Testis (tissue), 3 donors: Measurements from ENCODE around the gene FNDC8. TPM values are rescaled to one million over a fixed set of nuclear protein-coding genes. Genes with fewer than 3 reads are reported as not detected.
"Not testable (repeated sequence)": the region's sequence is repeated elsewhere in the genome, so short reads cannot be mapped to it uniquely, and the experiment has no call there.

ENCODE experiments used
- DNase-seq: peaks from one replicate; pipeline ENCODE4 v3.0.0-alpha.2; 2019
- H3K27ac ChIP-seq, 2 donors: fragments of 200-600 bp; sonication (generic); one replicate each; pipeline ENCODE4 v1.5.1; 2019
- H3K27me3 ChIP-seq: fragments of 200-600 bp; sonication (generic); one replicate; pipeline ENCODE4 v1.5.1; 2019
- H3K36me3 ChIP-seq: fragments of 200-600 bp; sonication (generic); one replicate; pipeline ENCODE4 v1.5.1; 2017; ENCODE audit warnings: low read depth; ENCODE audit errors: missing control alignments
- H3K4me1 ChIP-seq: fragments of 200-600 bp; sonication (generic); one replicate; pipeline ENCODE4 v1.5.1; 2019
- H3K4me3 ChIP-seq, 2 donors: fragments of 200-600 bp; sonication (generic); one replicate each; pipeline ENCODE4 v1.5.1; 2017 to 2019
- H3K9me3 ChIP-seq: fragments of 200-600 bp; sonication (generic); one replicate; pipeline ENCODE4 v1.5.1; 2017
- POLR2A ChIP-seq: fragments of 450-650 bp; IDR thresholded peaks from one replicate; pipeline ENCODE4 v1.6.1; 2017; ENCODE audit warnings: antibody characterized with exemption, mild to moderate bottlenecking, moderate library complexity
- WGBS, 2 donors: methylation state at CpG; one replicate each; pipeline ENCODE4 v1.1.5; 2018; 5-methylcytosine and 5-hydroxymethylcytosine counted together
- intact Hi-C: fragments of 100-400 bp; cut with DNase I; formaldehyde crosslinking; loops from one replicate; pipeline ENCODE4 v1.15.1; 2023; ENCODE audit warnings: low total_unique reads
- polyA plus RNA-seq: library from polyadenylated mRNA; stranded (reverse); fragments of 350-450 nt; fragmentation: Illumina TruSeq; extraction: RNeasy Lipid Tissue Mini Kit (QIAGEN cat#74804); gene quantifications from one replicate; pipeline ENCODE4 v1.2.3, GENCODE V29; 2014; ENCODE audit warnings: low read depth, low replicate concordance; ENCODE audit not compliant: insufficient read depth
- total RNA-seq, 2 donors: library from RNA; depleted of rRNA; stranded (reverse); fragments of >200 nt; gene quantifications; one replicate each; pipeline ENCODE4 v1.2.3, GENCODE V29; 2016
- TF ChIP-seq, protein P1 (sequence below), 3 experiments: fragments of 450-650 bp in 2 of 3; fragments of 200-600 bp in 1 of 3; sonication (generic) in 1 of 3; IDR thresholded peaks; one replicate each; pipeline ENCODE4 v1.5.1; 2016 to 2019; ENCODE audit warnings: antibody characterized with exemption in 3 of 3, mild to moderate bottlenecking in 2 of 3, moderate library complexity in 1 of 3

Gene FNDC8
- total and polyA plus RNA-seq, 3 donors from 2014 or later, result 39.0 to 138 (median 120) TPM

DNA sequence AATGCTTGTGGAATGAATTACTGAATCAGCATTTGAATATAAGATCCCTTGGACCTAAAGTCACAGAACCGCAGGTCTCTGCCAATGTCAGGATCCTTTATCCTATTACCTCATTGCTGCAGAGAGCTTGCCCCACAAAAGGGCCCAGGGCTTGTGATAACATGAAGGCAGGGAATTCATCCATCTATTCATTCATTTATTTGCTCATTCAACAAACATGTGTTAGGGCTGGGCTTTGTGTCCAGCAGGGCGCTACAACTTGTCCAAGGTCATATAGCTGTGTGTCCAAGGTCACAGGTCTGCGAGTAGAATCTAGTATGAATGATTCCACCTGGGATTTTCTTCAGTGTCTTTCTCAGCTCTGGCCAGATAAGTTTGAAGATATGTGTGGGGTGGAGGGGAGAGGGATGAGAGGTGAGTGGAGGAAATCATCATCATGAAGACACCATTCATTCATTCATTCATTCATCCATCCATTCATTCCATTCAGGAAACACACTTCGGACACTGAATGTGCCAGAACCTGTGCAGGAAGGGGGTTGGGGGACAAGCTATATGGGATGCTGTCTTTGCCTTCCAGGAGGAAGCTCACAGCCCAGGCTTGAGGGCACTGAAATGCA, 24.9 kb downstream of the FNDC8 start:
- no peak for DNase-seq
- WGBS, 2 donors, result 53 to 77% methylated on average over 4 of the region's 4 CpGs
- Histone ChIP-seq H3K27ac (no peak overlapping the region), H3K36me3 (no peaks in the 10 kb centered on the region), H3K9me3 (no peaks in the 10 kb centered on the region), H3K27me3 (no peaks in the 10 kb centered on the region), H3K4me3 (no peak overlapping the region), H3K4me1 (no peaks in the 10 kb centered on the region)
- TF ChIP-seq, protein P1, sequence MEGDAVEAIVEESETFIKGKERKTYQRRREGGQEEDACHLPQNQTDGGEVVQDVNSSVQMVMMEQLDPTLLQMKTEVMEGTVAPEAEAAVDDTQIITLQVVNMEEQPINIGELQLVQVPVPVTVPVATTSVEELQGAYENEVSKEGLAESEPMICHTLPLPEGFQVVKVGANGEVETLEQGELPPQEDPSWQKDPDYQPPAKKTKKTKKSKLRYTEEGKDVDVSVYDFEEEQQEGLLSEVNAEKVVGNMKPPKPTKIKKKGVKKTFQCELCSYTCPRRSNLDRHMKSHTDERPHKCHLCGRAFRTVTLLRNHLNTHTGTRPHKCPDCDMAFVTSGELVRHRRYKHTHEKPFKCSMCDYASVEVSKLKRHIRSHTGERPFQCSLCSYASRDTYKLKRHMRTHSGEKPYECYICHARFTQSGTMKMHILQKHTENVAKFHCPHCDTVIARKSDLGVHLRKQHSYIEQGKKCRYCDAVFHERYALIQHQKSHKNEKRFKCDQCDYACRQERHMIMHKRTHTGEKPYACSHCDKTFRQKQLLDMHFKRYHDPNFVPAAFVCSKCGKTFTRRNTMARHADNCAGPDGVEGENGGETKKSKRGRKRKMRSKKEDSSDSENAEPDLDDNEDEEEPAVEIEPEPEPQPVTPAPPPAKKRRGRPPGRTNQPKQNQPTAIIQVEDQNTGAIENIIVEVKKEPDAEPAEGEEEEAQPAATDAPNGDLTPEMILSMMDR (IDR thresholded peaks at IDR 0.05), result no peak
- TF ChIP-seq POLR2A, result no peak
- intact Hi-C loops, result no loop called here

DNA sequence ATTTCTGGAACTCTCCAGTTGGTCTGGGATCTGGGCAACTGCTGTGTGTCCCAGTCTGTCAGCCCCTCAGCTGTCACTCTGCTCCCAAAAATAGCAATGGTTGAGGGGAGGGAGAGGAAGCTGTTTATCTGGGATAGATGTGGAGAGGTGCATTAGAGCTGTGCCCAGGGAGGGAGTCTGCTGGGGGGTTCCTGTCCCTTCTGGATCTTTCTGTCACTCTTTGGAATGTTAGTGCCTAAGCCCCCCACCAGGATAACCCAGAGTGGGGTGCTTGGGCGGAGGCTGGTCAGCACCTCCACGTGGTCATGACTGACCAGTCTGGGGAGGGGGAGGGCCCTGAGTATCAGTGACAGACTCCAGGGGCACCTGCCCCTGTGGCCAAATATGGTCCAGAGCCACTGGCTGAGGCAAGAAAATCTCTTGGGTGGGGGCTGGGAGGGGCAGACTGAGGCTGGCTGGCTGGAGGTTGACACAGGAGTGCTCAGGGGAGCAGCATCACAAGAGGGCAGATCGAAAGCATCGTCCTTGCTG, 26.0 kb downstream of the FNDC8 start, which contains the start of gene UNC45B:
UNC45B (plus strand) TSS at position 443 of the 531 bp plus-strand sequence. CDS start 447 bp downstream, outside the sequence.
- 69% methylated on average over 4 of the region's 4 CpGs; no CpG with 5 or more reads in 1 of the 2 donors for WGBS, 2 donors
- no peak within 1 kb of the TSS for H3K4me3 ChIP-seq
- intact Hi-C loops, result no loop called here
- H3K9me3 ChIP-seq, result no peaks in the 10 kb centered on the region
- no peaks in the 10 kb centered on the region for H3K36me3 ChIP-seq
- no peak for DNase-seq
- H3K4me1 ChIP-seq, result no peaks in the 10 kb centered on the region
- no peaks in the 10 kb centered on the region for H3K27me3 ChIP-seq
- TF ChIP-seq, protein P1 (IDR thresholded peaks at IDR 0.05), result no peak
- no peak for TF ChIP-seq POLR2A
- H3K27ac ChIP-seq, result no peak within 1 kb of the TSS

DNA sequence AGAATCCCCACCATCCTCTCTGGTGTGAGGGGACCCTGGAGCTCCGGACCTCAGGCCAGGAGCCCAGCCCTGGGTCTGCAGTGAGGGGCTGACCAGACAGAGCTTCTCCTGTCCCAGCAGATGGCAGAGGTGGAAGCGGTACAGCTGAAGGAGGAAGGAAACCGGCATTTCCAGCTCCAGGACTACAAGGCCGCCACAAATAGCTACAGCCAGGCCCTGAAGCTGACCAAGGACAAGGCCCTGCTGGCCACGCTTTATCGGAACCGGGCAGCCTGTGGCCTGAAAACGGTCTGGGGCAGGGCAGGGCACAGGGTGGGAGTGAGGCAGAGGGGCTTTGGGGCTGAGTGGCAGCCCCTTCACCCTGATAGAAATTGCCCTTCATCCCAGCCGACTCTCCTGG, 26.7 kb downstream of the FNDC8 start:
- no peak for DNase-seq
- H3K4me1 ChIP-seq, result no peaks in the 10 kb centered on the region
- intact Hi-C loops, result no loop called here
- no peaks in the 10 kb centered on the region for H3K27me3 ChIP-seq
- no peaks in the 10 kb centered on the region for H3K36me3 ChIP-seq
- no peak for TF ChIP-seq POLR2A
- TF ChIP-seq, protein P1 (IDR thresholded peaks at IDR 0.05), result no peak
- H3K4me3 ChIP-seq, result no peak overlapping the region
- H3K27ac ChIP-seq, result no peak overlapping the region
- 64 to 73% methylated on average over 8 to 9 of the region's 9 CpGs for WGBS, 2 donors
- no peaks in the 10 kb centered on the region for H3K9me3 ChIP-seq

DNA sequence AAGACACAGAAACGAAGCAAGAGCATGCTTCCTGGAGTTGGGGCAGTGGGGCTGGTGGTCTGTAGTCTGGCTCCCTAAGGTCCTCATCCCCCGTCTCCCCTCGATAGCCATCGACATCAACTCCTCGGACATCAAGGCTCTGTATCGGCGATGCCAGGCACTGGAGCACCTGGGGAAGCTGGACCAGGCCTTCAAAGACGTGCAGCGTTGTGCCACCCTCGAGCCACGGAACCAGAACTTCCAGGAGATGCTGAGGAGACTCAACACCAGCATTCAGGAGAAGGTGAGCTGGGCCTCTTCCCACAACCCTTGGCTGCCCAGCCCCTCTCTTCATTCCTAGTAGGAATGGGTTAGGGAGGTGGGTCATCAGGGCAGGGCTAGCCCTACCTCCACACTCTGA, 28.5 kb downstream of the FNDC8 start:
- intact Hi-C loops, result no loop called here

DNA sequence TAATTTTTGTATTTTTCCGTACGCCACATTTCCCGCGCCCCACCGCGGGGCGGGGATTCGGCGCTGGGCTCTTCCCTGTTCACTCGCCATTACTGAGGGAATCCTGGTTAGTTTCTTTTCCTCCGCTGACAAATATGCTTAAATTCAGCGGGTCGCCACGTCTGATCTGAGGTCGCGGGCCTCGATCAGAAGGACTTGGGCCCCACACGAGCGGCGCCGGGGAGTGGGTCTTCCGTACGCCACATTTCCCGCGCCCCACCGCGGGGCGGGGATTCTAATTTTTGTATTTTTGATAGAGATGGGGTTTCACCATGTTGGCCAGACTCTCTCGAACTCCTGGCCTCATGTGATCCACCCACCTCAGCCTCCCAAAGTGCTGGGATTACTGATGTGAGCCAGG, 29.7 kb downstream of the FNDC8 start:
- H3K9me3 ChIP-seq, H3K36me3 ChIP-seq, H3K4me3 ChIP-seq, H3K27ac ChIP-seq, DNase-seq, H3K27me3 ChIP-seq, H3K4me1 ChIP-seq, intact Hi-C loops: not testable (repeated sequence)
- 75 to 81% methylated on average over 29 of the region's 29 CpGs for WGBS, 2 donors

More for the DNA sequence above, 28.5 kb downstream of the FNDC8 start:
- no peaks in the 10 kb centered on the region for H3K27me3 ChIP-seq
- no peaks in the 10 kb centered on the region for H3K36me3 ChIP-seq
- DNase-seq, result no peak
- no peak overlapping the region for H3K4me3 ChIP-seq
- H3K27ac ChIP-seq, result no peak overlapping the region
- TF ChIP-seq, protein P1 (IDR thresholded peaks at IDR 0.05), result no peak
- no peak for TF ChIP-seq POLR2A
- WGBS, 2 donors, result 95 to 97% methylated on average over 4 to 11 of the region's 11 CpGs
- H3K9me3 ChIP-seq, result no peaks in the 10 kb centered on the region
- no peaks in the 10 kb centered on the region for H3K4me1 ChIP-seq
